H9 (cell line): Measurements from ENCODE around the gene TM4SF5. TPM values are rescaled to one million over a fixed set of nuclear protein-coding genes. Genes with fewer than 3 reads are reported as not detected.
A peak's percentile ranks its signal among the peaks of the same experiment; 100 is the strongest.

Experiments
- DNase-seq: peaks from one replicate; pipeline ENCODE4 v3.0.0-alpha.2; 2017
- H2AFZ ChIP-seq: one replicate; pipeline ENCODE4 v1.6.1; 2013; ENCODE audit warnings: mild to moderate bottlenecking, low read length, control low read depth, moderate library complexity
- H2AK5ac ChIP-seq: 2 replicates; pipeline ENCODE4 v1.6.1; 2013; ENCODE audit warnings: low read length, control low read depth, mixed read lengths; ENCODE audit not compliant: insufficient read length
- H2BK120ac ChIP-seq: one replicate; pipeline ENCODE4 v1.6.1; 2013; ENCODE audit warnings: low read depth, mild to moderate bottlenecking, low read length, control low read depth, inconsistent platforms; ENCODE audit not compliant: poor library complexity, severe bottlenecking
- H2BK12ac ChIP-seq: 2 replicates; pipeline ENCODE4 v1.6.1; 2013; ENCODE audit warnings: low read length, control low read depth, mixed read lengths, low read depth; ENCODE audit not compliant: insufficient read length
- H2BK15ac ChIP-seq: 2 replicates; pipeline ENCODE4 v1.6.1; 2013; ENCODE audit warnings: low read depth, low read length, control low read depth
- H2BK20ac ChIP-seq: one replicate; pipeline ENCODE4 v1.6.1; 2013; ENCODE audit warnings: low read depth, mild to moderate bottlenecking, low read length, control low read depth, inconsistent platforms; ENCODE audit not compliant: poor library complexity, severe bottlenecking
- H2BK5ac ChIP-seq: 2 replicates; pipeline ENCODE4 v1.6.1; 2013; ENCODE audit warnings: low read length, control low read depth, mixed read lengths; ENCODE audit not compliant: insufficient read length
- H3K14ac ChIP-seq: 2 replicates; pipeline ENCODE4 v1.6.1; 2013; ENCODE audit warnings: low read length, control low read depth; ENCODE audit not compliant: insufficient read depth
- H3K18ac ChIP-seq: 2 replicates; pipeline ENCODE4 v1.6.1; 2013; ENCODE audit warnings: low read depth, mild to moderate bottlenecking, mixed read lengths, low read length, control low read depth; ENCODE audit not compliant: insufficient read length
- H3K23ac ChIP-seq: 2 replicates; pipeline ENCODE4 v1.6.1; 2013; ENCODE audit warnings: low read length, control low read depth, mixed read lengths, low read depth; ENCODE audit not compliant: insufficient read length
- H3K23me2 ChIP-seq: 2 replicates; pipeline ENCODE4 v1.6.1; 2013; ENCODE audit warnings: low read depth, mild to moderate bottlenecking, mixed read lengths, low read length, control low read depth; ENCODE audit not compliant: insufficient read length, poor library complexity, severe bottlenecking
- H3K27ac ChIP-seq: 2 replicates; pipeline ENCODE4 v1.5.1; 2013; ENCODE audit warnings: low read length, control low read depth, mixed read lengths, low read depth; ENCODE audit not compliant: insufficient read length
- H3K27me3 ChIP-seq: 2 replicates; pipeline ENCODE4 v1.6.1; 2013; ENCODE audit warnings: low read length, control low read depth, inconsistent platforms; ENCODE audit not compliant: insufficient read depth
- H3K4ac ChIP-seq: 2 replicates; pipeline ENCODE4 v1.6.1; 2013; ENCODE audit warnings: low read depth, mild to moderate bottlenecking, control low read depth, inconsistent platforms, low read length, moderate library complexity
- H3K4me1 ChIP-seq: 2 replicates; pipeline ENCODE4 v1.6.1; 2013; ENCODE audit warnings: low read length, control low read depth, inconsistent platforms; ENCODE audit not compliant: insufficient read depth
- H3K4me2 ChIP-seq: 2 replicates; pipeline ENCODE4 v1.6.1; 2013; ENCODE audit warnings: low read length, control low read depth, mixed read lengths; ENCODE audit not compliant: insufficient read length, insufficient read depth
- H3K56ac ChIP-seq: 2 replicates; pipeline ENCODE4 v1.6.1; 2013; ENCODE audit warnings: low read depth, mild to moderate bottlenecking, mixed read lengths, low read length, control low read depth; ENCODE audit not compliant: insufficient read length
- H3K79me1 ChIP-seq: 2 replicates; pipeline ENCODE4 v1.6.1; 2013; ENCODE audit warnings: low read depth, mild to moderate bottlenecking, moderate library complexity, low read length, control low read depth, inconsistent platforms; ENCODE audit not compliant: insufficient read depth, poor library complexity, severe bottlenecking
- H3K79me2 ChIP-seq: 2 replicates; pipeline ENCODE4 v1.6.1; 2013; ENCODE audit warnings: low read length, control low read depth, inconsistent platforms; ENCODE audit not compliant: insufficient read depth
- H3K9ac ChIP-seq: 2 replicates; pipeline ENCODE4 v1.6.1; 2013; ENCODE audit warnings: low read length, control low read depth, mixed read lengths; ENCODE audit not compliant: insufficient read length; ENCODE audit errors: extremely low read depth
- H3K9me3 ChIP-seq: one replicate; pipeline ENCODE4 v1.6.1; 2013; ENCODE audit warnings: low read depth, low read length, inconsistent platforms; ENCODE audit not compliant: control insufficient read depth
- H3T11ph ChIP-seq: one replicate; pipeline ENCODE4 v1.6.1; 2013; ENCODE audit warnings: mild to moderate bottlenecking, low read length, control low read depth, inconsistent platforms
- H4K20me1 ChIP-seq: one replicate; pipeline ENCODE4 v1.6.1; 2013; ENCODE audit not compliant: control insufficient read depth, insufficient read length, insufficient read depth
- H4K5ac ChIP-seq: 2 replicates; pipeline ENCODE4 v1.6.1; 2013; ENCODE audit warnings: low read depth, mild to moderate bottlenecking, mixed read lengths, low read length, control low read depth; ENCODE audit not compliant: insufficient read length
- H4K8ac ChIP-seq: replicated peaks from 2 replicates; pipeline ENCODE4 v1.6.1; 2013; ENCODE audit warnings: low read length, control low read depth, mixed read lengths, low read depth; ENCODE audit not compliant: insufficient read length
- H4K91ac ChIP-seq: 2 replicates; pipeline ENCODE4 v1.6.1; 2013; ENCODE audit warnings: low read depth, mild to moderate bottlenecking, moderate library complexity, mixed read lengths, low read length, control low read depth; ENCODE audit not compliant: insufficient read length
- H3K27ac Mint-ChIP-seq, 3 experiments: 2 replicates in 2 of 3; 3 replicates in 1 of 3; pipeline ENCODE4 v1.8.0; 2020 to 2021; ENCODE audit warnings: mixed read lengths in 3 of 3, mild to moderate bottlenecking in 1 of 3, moderate library complexity in 1 of 3
- H3K27me3 Mint-ChIP-seq: 2 replicates; pipeline ENCODE4 v1.8.0; 2021; ENCODE audit warnings: low read depth, mild to moderate bottlenecking, moderate library complexity, mixed read lengths
- H3K36me3 Mint-ChIP-seq, 3 experiments: 2 replicates in 2 of 3; 3 replicates in 1 of 3; pipeline ENCODE4 v1.8.0; 2020 to 2021; ENCODE audit warnings: low read depth in 3 of 3, mixed read lengths in 3 of 3; ENCODE audit not compliant: insufficient read depth in 1 of 3
- H3K4me1 Mint-ChIP-seq, 2 experiments: 2 replicates each; pipeline ENCODE4 v1.8.0; 2020; ENCODE audit warnings: mixed read lengths in 2 of 2
- H3K4me3 Mint-ChIP-seq, 2 experiments: 2 replicates in 1 of 2; 3 replicates in 1 of 2; pipeline ENCODE4 v1.8.0; 2020 to 2021; ENCODE audit warnings: mild to moderate bottlenecking in 2 of 2, mixed read lengths in 2 of 2, moderate library complexity in 1 of 2
- H3K9me3 Mint-ChIP-seq, 2 experiments: 2 replicates in 1 of 2; 3 replicates in 1 of 2; pipeline ENCODE4 v1.8.0; 2020; ENCODE audit warnings: mild to moderate bottlenecking in 2 of 2, mixed read lengths in 2 of 2, moderate library complexity in 1 of 2
- CTCF ChIP-seq: fragments of 200-600 bp; sonication (generic); conservative IDR thresholded peaks from 3 replicates; pipeline ENCODE4 v1.8.0; 2021; ENCODE audit warnings: antibody characterized with exemption, mild to moderate bottlenecking
- WGBS: extraction: QIAGEN DNeasy Blood & Tissue Kit; methylation state at CpG from one replicate; pipeline ENCODE4 v1.1.7; 2013; ENCODE audit warnings: missing lambda C conversion rate, low lambda C conversion rate, mixed read lengths; ENCODE audit not compliant: insufficient read length; ENCODE audit errors: extremely low coverage; 5-methylcytosine and 5-hydroxymethylcytosine counted together
- total RNA-seq: library from RNA; stranded (reverse); gene quantifications from 2 replicates; pipeline ENCODE4 v1.2.1, GENCODE V29; 2021

The TM4SF5 gene
- total RNA-seq, 1 experiment from 2014 or later, result not detected

GRCh38 chr17:4733073-4733531 lies 38.6 kb upstream of the TM4SF5 start:
- H4K5ac ChIP-seq, result no peak overlapping the region
- no peak overlapping the region for H3K4me2 ChIP-seq
- Mint-ChIP-seq H3K27me3 (peaks cover 31% of the 10 kb centered on the region), H3K27ac (no peak overlapping the region), H3K9me3 (no peaks in the 10 kb centered on the region; a peak in 1 of 5 replicates), H3K4me1 (peaks cover 3 to 5% of the 10 kb centered on the region in 2 experiments), H3K36me3 (peaks cover 0 to 9% (median 0%) of the 10 kb centered on the region in 3 experiments; a peak in 2 of 7 replicates), H3K4me3 (no peak overlapping the region; a peak in 1 of 5 replicates)
- no peaks in the 10 kb centered on the region for H3K79me1 ChIP-seq
- no peak overlapping the region for H2BK120ac ChIP-seq
- no CpG with 5 or more reads among the region's 6 CpGs for WGBS
- H2BK20ac ChIP-seq, result no peak overlapping the region
- H3K9me3 ChIP-seq, result no peaks in the 10 kb centered on the region
- H4K20me1 ChIP-seq, result no peaks in the 10 kb centered on the region
- H2AK5ac ChIP-seq, result no peak overlapping the region
- H4K8ac ChIP-seq, result no peak overlapping the region
- no peak overlapping the region for H3K4ac ChIP-seq
- no peak overlapping the region for H2BK12ac ChIP-seq
- peaks cover 6% of the 10 kb centered on the region for H3K23me2 ChIP-seq
- no peak overlapping the region for H3K56ac ChIP-seq
- H2AFZ ChIP-seq, result no peak overlapping the region
- no peak overlapping the region for H3K27ac ChIP-seq
- H3K23ac ChIP-seq, result no peak overlapping the region
- no peak overlapping the region for H3K9ac ChIP-seq
- H3K79me2 ChIP-seq, result no peaks in the 10 kb centered on the region
- no peaks in the 10 kb centered on the region for H3K4me1 ChIP-seq
- no peak overlapping the region for H4K91ac ChIP-seq
- H2BK5ac ChIP-seq, result no peak overlapping the region
- no peak overlapping the region for H3K18ac ChIP-seq
- TF ChIP-seq CTCF, result peak; percentile 33; the same call in 1 of the 3 replicates
- no peak overlapping the region for H3T11ph ChIP-seq
- no peak overlapping the region for H2BK15ac ChIP-seq
- no peak for DNase-seq
- no peak overlapping the region for H3K14ac ChIP-seq
- peaks cover 2% of the 10 kb centered on the region for H3K27me3 ChIP-seq
